Parathyroid adenoma (tissue), 2 donors: ENCODE data around the gene EFHD1.

Experiments
- H2AFZ ChIP-seq: fragments of 300-600 bp; sonication (generic); one replicate; pipeline ENCODE4 v1.7.0; 2017; ENCODE audit warnings: antibody characterized with exemption, mild to moderate bottlenecking
- H3K27ac ChIP-seq: fragments of 300-600 bp; sonication (generic); one replicate; pipeline ENCODE4 v1.7.0; 2017
- H3K27me3 ChIP-seq: fragments of 300-600 bp; sonication (generic); one replicate; pipeline ENCODE4 v1.7.0; 2017; ENCODE audit warnings: low read length; ENCODE audit not compliant: control insufficient read depth, insufficient read depth
- H3K36me3 ChIP-seq: fragments of 300-600 bp; sonication (generic); one replicate; pipeline ENCODE4 v1.7.0; 2017; ENCODE audit warnings: low read length; ENCODE audit not compliant: control insufficient read depth, insufficient read depth
- H3K4me1 ChIP-seq: fragments of 300-600 bp; sonication (generic); one replicate; pipeline ENCODE4 v1.7.0; 2017; ENCODE audit warnings: control low read depth
- H3K4me2 ChIP-seq: fragments of 300-600 bp; sonication (generic); one replicate; pipeline ENCODE4 v1.7.0; 2017; ENCODE audit warnings: low read length
- H3K4me3 ChIP-seq: fragments of 300-600 bp; sonication (generic); one replicate; pipeline ENCODE4 v1.7.0; 2017; ENCODE audit warnings: low read depth, low read length
- H3K79me2 ChIP-seq: fragments of 300-600 bp; sonication (generic); one replicate; pipeline ENCODE4 v1.7.0; 2017; ENCODE audit warnings: control low read depth
- H3K9ac ChIP-seq: fragments of 300-600 bp; sonication (generic); one replicate; pipeline ENCODE4 v1.7.0; 2017; ENCODE audit warnings: mild to moderate bottlenecking
- H3K9me3 ChIP-seq: fragments of 300-600 bp; sonication (generic); one replicate; pipeline ENCODE4 v1.7.0; 2017; ENCODE audit warnings: low read length; ENCODE audit not compliant: control insufficient read depth
- TF ChIP-seq, protein P1 (sequence below): fragments of 300-600 bp; sonication (generic); IDR thresholded peaks from one replicate; pipeline ENCODE4 v1.7.0; 2017; ENCODE audit warnings: antibody characterized with exemption, mild to moderate bottlenecking
- donor health status: primary hyperparathyroidism.

EFHD1 gene

DNA sequence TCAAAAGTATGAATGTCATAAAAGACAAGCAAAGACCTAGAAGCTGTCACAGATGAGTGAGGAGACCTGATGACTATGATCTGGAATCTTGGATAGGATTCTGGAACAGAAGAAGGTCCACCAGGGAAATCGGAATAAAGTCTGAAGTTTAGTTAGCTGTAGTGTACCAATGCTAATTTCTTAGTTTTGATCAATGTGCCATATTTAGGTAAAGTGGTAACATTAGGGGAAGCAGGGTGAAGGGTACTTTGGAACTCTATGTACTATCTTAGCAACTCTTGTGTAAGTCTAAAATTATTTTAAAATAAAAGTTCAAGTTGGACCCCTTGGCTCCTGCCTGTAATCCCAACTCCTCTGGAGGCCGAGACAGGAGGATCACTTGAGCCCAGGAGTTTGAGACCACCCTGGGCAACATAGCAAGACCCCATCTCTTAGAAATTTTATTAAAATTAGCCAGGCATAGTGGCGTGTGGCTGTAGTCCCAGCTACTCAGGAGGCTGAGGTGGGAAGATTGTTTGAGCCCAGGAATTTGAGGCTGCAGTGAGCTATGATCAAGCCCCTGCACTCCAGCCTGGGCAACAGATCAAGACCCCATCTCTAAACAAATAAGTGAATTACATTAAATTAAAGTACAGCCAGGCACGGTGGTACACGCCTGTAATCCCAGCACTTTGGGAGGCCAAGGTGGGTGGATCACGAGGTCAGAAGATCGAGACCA is 35.9 kb upstream of the EFHD1 start:
- Histone ChIP-seq H3K4me3 (no peak overlapping the region), H3K9ac (no peak overlapping the region), H3K9me3 (no peaks in the 10 kb centered on the region), H2AFZ (no peak overlapping the region), H3K27ac (no peak overlapping the region), H3K4me1 (no peaks in the 10 kb centered on the region), H3K36me3 (no peaks in the 10 kb centered on the region), H3K27me3 (no peaks in the 10 kb centered on the region), H3K4me2 (no peak overlapping the region), H3K79me2 (no peaks in the 10 kb centered on the region)
- TF ChIP-seq, protein P1, sequence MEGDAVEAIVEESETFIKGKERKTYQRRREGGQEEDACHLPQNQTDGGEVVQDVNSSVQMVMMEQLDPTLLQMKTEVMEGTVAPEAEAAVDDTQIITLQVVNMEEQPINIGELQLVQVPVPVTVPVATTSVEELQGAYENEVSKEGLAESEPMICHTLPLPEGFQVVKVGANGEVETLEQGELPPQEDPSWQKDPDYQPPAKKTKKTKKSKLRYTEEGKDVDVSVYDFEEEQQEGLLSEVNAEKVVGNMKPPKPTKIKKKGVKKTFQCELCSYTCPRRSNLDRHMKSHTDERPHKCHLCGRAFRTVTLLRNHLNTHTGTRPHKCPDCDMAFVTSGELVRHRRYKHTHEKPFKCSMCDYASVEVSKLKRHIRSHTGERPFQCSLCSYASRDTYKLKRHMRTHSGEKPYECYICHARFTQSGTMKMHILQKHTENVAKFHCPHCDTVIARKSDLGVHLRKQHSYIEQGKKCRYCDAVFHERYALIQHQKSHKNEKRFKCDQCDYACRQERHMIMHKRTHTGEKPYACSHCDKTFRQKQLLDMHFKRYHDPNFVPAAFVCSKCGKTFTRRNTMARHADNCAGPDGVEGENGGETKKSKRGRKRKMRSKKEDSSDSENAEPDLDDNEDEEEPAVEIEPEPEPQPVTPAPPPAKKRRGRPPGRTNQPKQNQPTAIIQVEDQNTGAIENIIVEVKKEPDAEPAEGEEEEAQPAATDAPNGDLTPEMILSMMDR: no peak

DNA sequence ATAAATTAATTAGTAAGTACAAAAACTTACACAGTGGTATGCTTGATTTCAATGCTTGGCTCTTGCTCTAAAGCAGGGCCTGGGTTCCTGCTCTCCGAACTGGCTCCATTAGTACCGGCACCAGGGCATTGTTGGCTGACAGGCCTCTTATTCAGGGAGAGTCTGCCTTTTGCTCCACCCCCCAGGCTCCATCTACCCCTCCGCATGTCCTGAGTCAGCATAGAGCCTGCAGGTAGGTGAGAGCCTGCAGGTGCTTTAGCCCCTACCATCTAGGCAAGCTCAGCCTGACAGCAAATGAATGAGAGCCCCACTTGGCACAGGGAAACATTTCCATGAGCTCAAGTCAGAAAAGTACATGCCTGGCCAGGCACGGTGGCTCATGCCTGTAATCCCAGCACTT is 35.1 kb upstream of the EFHD1 start:
- Histone ChIP-seq H3K9ac (no peak overlapping the region), H3K27me3 (no peaks in the 10 kb centered on the region), H3K4me2 (no peak overlapping the region), H3K27ac (no peak overlapping the region), H3K79me2 (no peaks in the 10 kb centered on the region), H3K9me3 (no peaks in the 10 kb centered on the region), H2AFZ (no peak overlapping the region), H3K4me1 (no peaks in the 10 kb centered on the region), H3K36me3 (no peaks in the 10 kb centered on the region), H3K4me3 (no peak overlapping the region)
- TF ChIP-seq, protein P1: no peak

DNA sequence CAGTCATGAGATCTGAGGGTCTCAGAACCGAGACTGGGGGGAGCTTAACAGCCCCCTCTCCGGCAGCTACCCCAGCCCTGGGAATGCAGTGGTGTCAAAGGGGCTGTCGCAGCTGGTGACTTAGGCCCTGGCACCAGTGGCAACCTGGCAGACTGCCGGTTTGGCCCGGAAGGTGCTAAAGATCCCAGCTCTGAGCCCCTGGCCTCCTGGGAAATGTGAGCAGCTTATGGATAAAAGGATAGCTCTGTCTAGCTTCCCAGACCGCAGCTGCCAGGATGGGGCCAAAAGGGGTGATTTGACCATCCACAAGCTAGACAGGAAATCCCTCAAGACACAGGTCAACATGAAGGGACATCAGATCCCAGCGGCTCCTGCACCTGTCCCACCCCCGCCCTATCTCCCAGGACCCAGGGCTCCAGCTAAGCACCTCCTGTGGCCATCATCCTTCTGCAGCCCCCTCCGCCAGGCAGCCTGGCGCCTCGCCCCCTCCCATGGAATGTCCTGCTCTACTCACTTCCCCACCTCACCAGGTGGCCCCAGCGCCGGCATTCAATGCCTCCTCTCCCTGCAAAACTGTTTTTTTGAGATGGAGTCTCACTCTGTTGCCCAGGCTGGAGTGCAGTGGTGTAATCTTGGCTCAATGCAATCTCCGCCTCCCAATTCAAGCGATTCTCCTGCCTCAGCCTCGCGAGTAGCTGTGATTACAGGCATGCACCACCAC is 33.2 kb upstream of the EFHD1 start:
- TF ChIP-seq, protein P1: no peak
- no peak overlapping the region for H2AFZ ChIP-seq

GRCh38 chr2:232603283-232603682 is 30.1 kb upstream of the EFHD1 start:
- no peaks in the 10 kb centered on the region for H3K79me2 ChIP-seq
- H3K4me1 ChIP-seq: no peaks in the 10 kb centered on the region
- H2AFZ ChIP-seq: no peak overlapping the region
- no peak overlapping the region for H3K4me2 ChIP-seq
- H3K27ac ChIP-seq: no peak overlapping the region
- TF ChIP-seq, protein P1: no peak
- no peak overlapping the region for H3K9ac ChIP-seq
- H3K4me3 ChIP-seq: no peak overlapping the region
- no peaks in the 10 kb centered on the region for H3K27me3 ChIP-seq
- no peaks in the 10 kb centered on the region for H3K36me3 ChIP-seq
- H3K9me3 ChIP-seq: no peaks in the 10 kb centered on the region

More for the DNA sequence above, 33.2 kb upstream of the EFHD1 start:
- Histone ChIP-seq H3K36me3 (no peaks in the 10 kb centered on the region), H3K27ac (no peak overlapping the region), H3K4me2 (no peak overlapping the region), H3K27me3 (no peaks in the 10 kb centered on the region), H3K79me2 (no peaks in the 10 kb centered on the region), H3K9me3 (no peaks in the 10 kb centered on the region), H3K9ac (no peak overlapping the region), H3K4me3 (no peak overlapping the region), H3K4me1 (no peaks in the 10 kb centered on the region)
